Nephron (organoid): ENCODE results near the gene APEH.
"Not testable (repeated sequence)": the region's sequence is repeated elsewhere in the genome, so short reads cannot be mapped to it uniquely, and the experiment has no call there.

ENCODE experiments used
- H3K27ac Mint-ChIP-seq, 3 experiments: 2 replicates each; pipeline ENCODE4 v1.8.0; 2020; ENCODE audit warnings: mixed read lengths in 3 of 3, mild to moderate bottlenecking in 2 of 3, moderate library complexity in 1 of 3
- H3K27me3 Mint-ChIP-seq: 2 replicates; pipeline ENCODE4 v1.8.0; 2021; ENCODE audit warnings: low read depth, mild to moderate bottlenecking, moderate library complexity, mixed read lengths
- H3K36me3 Mint-ChIP-seq: 2 replicates; pipeline ENCODE4 v1.8.0; 2020; ENCODE audit warnings: low read depth, mixed read lengths
- H3K4me1 Mint-ChIP-seq: 2 replicates; pipeline ENCODE4 v1.8.0; 2020; ENCODE audit warnings: mixed read lengths
- H3K4me3 Mint-ChIP-seq, 3 experiments: 2 replicates each; pipeline ENCODE4 v1.8.0; 2020; ENCODE audit warnings: mild to moderate bottlenecking in 3 of 3, mixed read lengths in 3 of 3, moderate library complexity in 2 of 3
- H3K9me3 Mint-ChIP-seq: 2 replicates; pipeline ENCODE4 v1.8.0; 2020; ENCODE audit warnings: mixed read lengths
- CTCF ChIP-seq, 3 experiments: fragments of 200-600 bp; sonication (generic); IDR thresholded peaks; one replicate each; pipeline ENCODE4 v1.5.0; 2021; ENCODE audit warnings: antibody characterized with exemption in 3 of 3; ENCODE audit not compliant: unreplicated experiment in 3 of 3

Gene APEH

GRCh38 chr3:49687424-49687795 lies 13.3 kb downstream of the APEH start:
- H3K27ac Mint-ChIP-seq, result peak overlapping the region; percentile 74 to 86 (median 75)
- H3K4me1 Mint-ChIP-seq, result peaks cover 23% of the 10 kb centered on the region
- H3K4me3 Mint-ChIP-seq, result peak overlapping the region; percentile 86 to 98 (median 97)
- not testable (repeated sequence) for H3K27me3 Mint-ChIP-seq, H3K36me3 Mint-ChIP-seq, H3K9me3 Mint-ChIP-seq

GRCh38 chr3:49688338-49689045 lies 14.3 kb downstream of the APEH start:
- Mint-ChIP-seq H3K4me3 (peak overlapping the region; percentile 94 to 98 (median 97)), H3K4me1 (peaks cover 27% of the 10 kb centered on the region), H3K27ac (peak overlapping the region; percentile 92 to 97 (median 97))
- H3K36me3 Mint-ChIP-seq, H3K9me3 Mint-ChIP-seq, H3K27me3 Mint-ChIP-seq: not testable (repeated sequence)

- Mint-ChIP-seq H3K36me3 (no peaks in the 10 kb centered on the region), H3K27me3 (peaks cover 4% of the 10 kb centered on the region), H3K4me3 (peak within 1 kb of the TSS; percentile 94 to 98 (median 97)), H3K4me1 (peaks cover 31% of the 10 kb centered on the region), H3K27ac (peak within 1 kb of the TSS; percentile 92 to 97 (median 97)), H3K9me3 (no peaks in the 10 kb centered on the region)
- peak in 2 of 3 experiments; percentile 30 to 48 for TF ChIP-seq CTCF (IDR thresholded peaks at IDR 0.05; ENCODE audit: unreplicated experiment in 3 of 3)
Observed at GRCh38 chr3:49689046-49689907, 15.1 kb downstream of the APEH start, which contains the start of the genes MST1 and RNF123. Gene MST1 (minus strand): TSS chr3:49689474. CDS start chr3:49688691, 783 bp downstream. Gene RNF123 (plus strand): TSS chr3:49689557. CDS start chr3:49691166, 1,609 bp downstream.

GRCh38 chr3:49689908-49690624 lies 15.9 kb downstream of the APEH start:
- H3K27me3 Mint-ChIP-seq, result not testable (repeated sequence)
- peak overlapping the region; percentile 94 to 98 (median 97) for H3K4me3 Mint-ChIP-seq

GRCh38 chr3:49690856-49691255 lies 16.7 kb downstream of the APEH start:
- H3K27me3 Mint-ChIP-seq, H3K27ac Mint-ChIP-seq, H3K9me3 Mint-ChIP-seq, H3K36me3 Mint-ChIP-seq: not testable (repeated sequence)
- peaks cover 36% of the 10 kb centered on the region for H3K4me1 Mint-ChIP-seq
- H3K4me3 Mint-ChIP-seq, result peak overlapping the region; percentile 94 to 98 (median 97)

More at GRCh38 chr3:49689908-49690624, 15.9 kb downstream of the APEH start:
- peak overlapping the region; percentile 71 to 97 (median 92) for H3K27ac Mint-ChIP-seq
- H3K4me1 Mint-ChIP-seq, result peaks cover 36% of the 10 kb centered on the region
- not testable (repeated sequence) for H3K9me3 Mint-ChIP-seq, H3K36me3 Mint-ChIP-seq

GRCh38 chr3:49691481-49691880 lies 17.3 kb downstream of the APEH start:
- not testable (repeated sequence) for H3K27ac Mint-ChIP-seq, H3K36me3 Mint-ChIP-seq, H3K27me3 Mint-ChIP-seq, H3K9me3 Mint-ChIP-seq
- Mint-ChIP-seq H3K4me1 (peaks cover 36% of the 10 kb centered on the region), H3K4me3 (peak overlapping the region; percentile 94 to 98 (median 97))

GRCh38 chr3:49694409-49695070 lies 20.4 kb downstream of the APEH start:
- not testable (repeated sequence) for H3K4me3 Mint-ChIP-seq, H3K27ac Mint-ChIP-seq, H3K36me3 Mint-ChIP-seq, H3K9me3 Mint-ChIP-seq, H3K27me3 Mint-ChIP-seq
- peaks cover 24% of the 10 kb centered on the region for H3K4me1 Mint-ChIP-seq

- not testable (repeated sequence) for H3K9me3 Mint-ChIP-seq
Observed at GRCh38 chr3:49695350-49696015, 21.3 kb downstream of the APEH start.

More at GRCh38 chr3:49695350-49696015, 21.3 kb downstream of the APEH start:
- H3K27ac Mint-ChIP-seq, H3K4me3 Mint-ChIP-seq, H3K36me3 Mint-ChIP-seq, H3K27me3 Mint-ChIP-seq: not testable (repeated sequence)
- peaks cover 15% of the 10 kb centered on the region for H3K4me1 Mint-ChIP-seq
